Body of pancreas (tissue), 4 donors: ENCODE results near the gene USF3. TPM values are rescaled to one million over a fixed set of nuclear protein-coding genes. Genes with fewer than 3 reads are reported as not detected.

Experiments
- ATAC-seq: fragments of 150-250 bp; one replicate; pipeline ENCODE4 v1.9.1; 2016
- DNase-seq, 4 donors: peaks; one replicate each; pipeline ENCODE4 v3.0.0-alpha.2; 2019
- H3K27ac ChIP-seq, 4 donors: fragments of 200-600 bp; sonication (generic); 1 replicate in 3 of 4; 2 replicates in 1 of 4; pipeline versions ENCODE4 v1.5.1 to v1.6.1; 2016 to 2019; ENCODE audit warnings: mild to moderate bottlenecking in 1 of 4, mixed read lengths in 1 of 4, moderate library complexity in 1 of 4
- H3K27me3 ChIP-seq, 2 donors: fragments of 200-600 bp; sonication (generic); one replicate each; pipeline ENCODE4 v1.6.0; 2016; ENCODE audit warnings: mild to moderate bottlenecking in 1 of 2
- H3K36me3 ChIP-seq, 2 donors: fragments of 200-600 bp; sonication (generic); replicated peaks in 1 of 2; 2 replicates each; pipeline ENCODE4 v1.5.1; 2016; ENCODE audit warnings: low read depth in 2 of 2; ENCODE audit not compliant: insufficient read depth in 1 of 2
- H3K4me1 ChIP-seq: fragments of 200-600 bp; sonication (generic); one replicate; pipeline ENCODE4 v1.6.0; 2016
- H3K4me3 ChIP-seq, 2 donors: fragments of 200-600 bp; sonication (generic); 1 replicate in 1 of 2; 2 replicates in 1 of 2; pipeline ENCODE4 v1.5.1; 2016 to 2019
- H3K9me3 ChIP-seq, 3 donors: fragments of 200-600 bp; sonication (generic); 1 replicate in 2 of 3; 2 replicates in 1 of 3; pipeline ENCODE4 v1.5.1; 2016
- CTCF ChIP-seq, 7 experiments: fragments of 450-650 bp in 4 of 7; fragments of 200-600 bp in 3 of 7; sonication (generic) in 3 of 7; IDR thresholded peaks; one replicate each; pipeline ENCODE4 v1.5.1; 2016 to 2019; ENCODE audit warnings: antibody characterized with exemption in 7 of 7
- POLR2A ChIP-seq, 3 donors: fragments of 450-650 bp; IDR thresholded peaks; one replicate each; pipeline ENCODE4 v1.6.1; 2016; ENCODE audit warnings: antibody characterized with exemption in 3 of 3, mild to moderate bottlenecking in 2 of 3
- WGBS, 2 donors: methylation state at CpG; one replicate each; pipeline ENCODE4 v1.1.5; 2017; 5-methylcytosine and 5-hydroxymethylcytosine counted together
- intact Hi-C: fragments of 100-400 bp; cut with DNase I; formaldehyde crosslinking; loops from one replicate; pipeline ENCODE4 v1.15.1; 2023
- total RNA-seq, 2 donors: library from RNA; depleted of rRNA; stranded (reverse); fragments of >200 nt; gene quantifications; one replicate each; pipeline ENCODE4 v1.1.0, GENCODE V29; 2016

USF3 gene
- total RNA-seq, 2 donors from 2014 or later = 10.5 to 13.2 TPM

GRCh38 chr3:113654851-113655250 lies 41.6 kb downstream of the USF3 start:
- Histone ChIP-seq H3K27ac (no peak overlapping the region), H3K27me3 (no peaks in the 10 kb centered on the region), H3K4me1 (no peaks in the 10 kb centered on the region), H3K4me3 (no peak overlapping the region), H3K36me3 (no peaks in the 10 kb centered on the region), H3K9me3 (no peaks in the 10 kb centered on the region)
- intact Hi-C loops = no loop called here
- WGBS, 2 donors = 46 to 55% methylated on average over 3 of the region's 3 CpGs
- TF ChIP-seq CTCF (IDR thresholded peaks at IDR 0.05) (no peak), POLR2A (IDR thresholded peaks at IDR 0.05) (no peak)
- DNase-seq = no peak
- no peak for ATAC-seq

GRCh38 chr3:113654310-113654709 lies 42.1 kb downstream of the USF3 start:
- H3K4me1 ChIP-seq = no peaks in the 10 kb centered on the region
- H3K27me3 ChIP-seq = no peaks in the 10 kb centered on the region
- no peaks in the 10 kb centered on the region for H3K9me3 ChIP-seq
- TF ChIP-seq POLR2A (IDR thresholded peaks at IDR 0.05) = no peak
- intact Hi-C loops = no loop called here
- 81 to 86% methylated on average over 1 of the region's 1 CpG for WGBS, 2 donors
- no peaks in the 10 kb centered on the region for H3K36me3 ChIP-seq
- no peak overlapping the region for H3K27ac ChIP-seq
- no peak for DNase-seq
- H3K4me3 ChIP-seq = no peak overlapping the region
- no peak for ATAC-seq

- no peak for DNase-seq
Observed at GRCh38 chr3:113649174-113649845, 47.1 kb downstream of the USF3 start.

GRCh38 chr3:113648524-113648923 lies 47.9 kb downstream of the USF3 start:
- Histone ChIP-seq H3K36me3 (no peaks in the 10 kb centered on the region), H3K4me1 (no peaks in the 10 kb centered on the region), H3K9me3 (peaks cover 0 to 3% (median 0%) of the 10 kb centered on the region in 3 donors), H3K4me3 (no peak overlapping the region), H3K27me3 (no peaks in the 10 kb centered on the region), H3K27ac (no peak overlapping the region)
- DNase-seq (no peak), ATAC-seq (no peak)
- TF ChIP-seq CTCF (IDR thresholded peaks at IDR 0.05) = no peak
- no peak for TF ChIP-seq POLR2A (IDR thresholded peaks at IDR 0.05)
- intact Hi-C loops = no loop called here

More at GRCh38 chr3:113649174-113649845, 47.1 kb downstream of the USF3 start:
- Histone ChIP-seq H3K27ac (no peak overlapping the region), H3K4me1 (no peaks in the 10 kb centered on the region), H3K4me3 (no peak overlapping the region), H3K27me3 (no peaks in the 10 kb centered on the region), H3K36me3 (no peaks in the 10 kb centered on the region), H3K9me3 (peaks cover 0 to 3% (median 0%) of the 10 kb centered on the region in 3 donors)
- WGBS, 2 donors = 86 to 90% methylated on average over 6 of the region's 6 CpGs
- intact Hi-C loops = no loop called here
- no peak for TF ChIP-seq POLR2A (IDR thresholded peaks at IDR 0.05)
- TF ChIP-seq CTCF (IDR thresholded peaks at IDR 0.05) = no peak
- ATAC-seq = no peak

GRCh38 chr3:113643583-113643982 lies 52.9 kb downstream of the USF3 start:
- Histone ChIP-seq H3K4me1 (no peaks in the 10 kb centered on the region), H3K9me3 (peaks cover 0 to 3% (median 0%) of the 10 kb centered on the region in 3 donors), H3K27ac (no peak overlapping the region), H3K4me3 (no peak overlapping the region), H3K36me3 (no peaks in the 10 kb centered on the region), H3K27me3 (no peaks in the 10 kb centered on the region)
- intact Hi-C loops = no loop called here
- no peak for TF ChIP-seq POLR2A (IDR thresholded peaks at IDR 0.05)
- TF ChIP-seq CTCF (IDR thresholded peaks at IDR 0.05) = no peak
- ATAC-seq (no peak), DNase-seq (no peak)
- WGBS, 2 donors = 96% methylated on average over 7 of the region's 7 CpGs
